Astrocyte (in vitro differentiated cells and primary cell): ENCODE data around the gene NR6A1.

Experiments used
- CTCF ChIP-seq: IDR thresholded peaks from 2 replicates; pipeline ENCODE4 v1.5.1; 2011; ENCODE audit warnings: low read depth, mild to moderate bottlenecking, inconsistent platforms, low read length, moderate library complexity; ENCODE audit not compliant: insufficient read depth
- EZH2 ChIP-seq: IDR thresholded peaks from 2 replicates; pipeline ENCODE4 v1.6.1; 2012; ENCODE audit warnings: mild to moderate bottlenecking, low read length, inconsistent platforms; ENCODE audit not compliant: insufficient read depth

- TF ChIP-seq EZH2 (no peak), CTCF (no peak)
Measured at GRCh38 chr9:124559871-124560270, 211.2 kb downstream of the NR6A1 start.
